Neural cell (in vitro differentiated cells): ENCODE data around the gene PADI2. TPM values are rescaled to one million over a fixed set of nuclear protein-coding genes. Genes with fewer than 3 reads are reported as not detected.

Experiments
- H2AFZ ChIP-seq: fragments of 200-600, 300-800 bp; sonication (generic), shearing (Covaris generic); 2 replicates; pipeline ENCODE4 v1.6.0; 2014; ENCODE audit warnings: low read depth, mild to moderate bottlenecking, antibody characterized with exemption, low read length, moderate library complexity
- H3F3A ChIP-seq: fragments of 200-600 bp; shearing (Covaris generic); 2 replicates; pipeline ENCODE4 v1.6.1; 2016; ENCODE audit warnings: mild to moderate bottlenecking, moderate library complexity, mixed read lengths, antibody characterized with exemption, low read length; ENCODE audit not compliant: insufficient read depth, poor library complexity, severe bottlenecking
- H3K27ac ChIP-seq: fragments of 200-600, 300-800 bp; sonication (generic), shearing (Covaris generic); 2 replicates; pipeline ENCODE4 v1.5.1; 2014; ENCODE audit warnings: mild to moderate bottlenecking, low read length, moderate library complexity
- H3K27me3 ChIP-seq: fragments of 300-800, 200-600 bp; sonication (generic), shearing (Covaris generic); 2 replicates; pipeline ENCODE4 v1.6.0; 2014; ENCODE audit warnings: mild to moderate bottlenecking, low read depth, low read length, moderate library complexity; ENCODE audit not compliant: insufficient read depth
- H3K36me3 ChIP-seq: fragments of 300-800, 200-600 bp; sonication (generic), shearing (Covaris generic); 2 replicates; pipeline ENCODE4 v1.5.1; 2014; ENCODE audit warnings: mild to moderate bottlenecking, antibody characterized with exemption, low read length, moderate library complexity; ENCODE audit not compliant: insufficient read depth
- H3K4me2 ChIP-seq: fragments of 300-800, 200-600 bp; sonication (generic), shearing (Covaris generic); 2 replicates; pipeline ENCODE4 v1.6.0; 2014; ENCODE audit warnings: mild to moderate bottlenecking, low read length
- H3K4me3 ChIP-seq: fragments of 300-800, 200-600 bp; sonication (generic), shearing (Covaris generic); 2 replicates; pipeline ENCODE4 v1.5.1; 2014; ENCODE audit warnings: mild to moderate bottlenecking, low read length, moderate library complexity
- H3K79me2 ChIP-seq: fragments of 200-600 bp; shearing (Covaris generic); replicated peaks from 2 replicates; pipeline ENCODE4 v1.6.0; 2014; ENCODE audit warnings: mild to moderate bottlenecking, low read length, moderate library complexity; ENCODE audit not compliant: insufficient read depth
- H3K9ac ChIP-seq: fragments of 300-800, 200-600 bp; sonication (generic), shearing (Covaris generic); 2 replicates; pipeline ENCODE4 v1.6.1; 2016; ENCODE audit warnings: mild to moderate bottlenecking, low read length, mixed read lengths
- H3K9me2 ChIP-seq: fragments of 200-600 bp; shearing (Covaris generic); 2 replicates; pipeline ENCODE4 v1.6.1; 2016; ENCODE audit warnings: mild to moderate bottlenecking, low read length, mixed read lengths; ENCODE audit not compliant: insufficient read depth
- H3K9me3 ChIP-seq: fragments of 200-600, 300-800 bp; sonication (generic), shearing (Covaris generic); 2 replicates; pipeline ENCODE4 v1.6.1; 2016; ENCODE audit warnings: mild to moderate bottlenecking, mixed run types, low read length, moderate library complexity, mixed read lengths
- H4K20me1 ChIP-seq: fragments of 200-600 bp; shearing (Covaris generic); 2 replicates; pipeline ENCODE4 v1.6.1; 2016; ENCODE audit warnings: mild to moderate bottlenecking, mixed run types; ENCODE audit not compliant: insufficient read depth
- CTCF ChIP-seq: fragments of 450-650 bp; IDR thresholded peaks from 2 replicates; pipeline ENCODE4 v1.5.1; 2014; ENCODE audit warnings: antibody characterized with exemption, mild to moderate bottlenecking, moderate library complexity; ENCODE audit not compliant: poor library complexity, severe bottlenecking
- EP300 ChIP-seq: fragments of 450-650 bp; conservative IDR thresholded peaks from 2 replicates; pipeline ENCODE4 v1.6.1; 2014; ENCODE audit warnings: antibody characterized with exemption, mild to moderate bottlenecking, moderate library complexity; ENCODE audit not compliant: poor library complexity, severe bottlenecking
- EZH2 ChIP-seq: fragments of 200-600, 300-800 bp; shearing (Covaris generic), sonication (generic); IDR thresholded peaks from 2 replicates; pipeline ENCODE4 v1.6.1; 2014; ENCODE audit warnings: antibody characterized with exemption, low read length, borderline replicate concordance, mild to moderate bottlenecking; ENCODE audit not compliant: insufficient read depth, poor library complexity, severe bottlenecking
- MXI1 ChIP-seq: fragments of 450-650 bp; conservative IDR thresholded peaks from 2 replicates; pipeline ENCODE4 v1.6.1; 2014; ENCODE audit warnings: antibody characterized with exemption, mild to moderate bottlenecking; ENCODE audit not compliant: poor library complexity, severe bottlenecking
- POLR2AphosphoS5 ChIP-seq: IDR thresholded peaks from 2 replicates; pipeline ENCODE4 v1.6.1; 2012
- RAD21 ChIP-seq: fragments of 450-650 bp; conservative IDR thresholded peaks from 2 replicates; pipeline ENCODE4 v1.6.1; 2014; ENCODE audit warnings: antibody characterized with exemption, mild to moderate bottlenecking, moderate library complexity
- REST ChIP-seq: IDR thresholded peaks from 2 replicates; pipeline ENCODE4 v1.6.1; 2012; ENCODE audit warnings: borderline replicate concordance
- SMC3 ChIP-seq: fragments of 450-650 bp; conservative IDR thresholded peaks from 2 replicates; pipeline ENCODE4 v1.6.1; 2014; ENCODE audit warnings: antibody characterized with exemption, mild to moderate bottlenecking, moderate library complexity; ENCODE audit not compliant: poor library complexity
- TAF1 ChIP-seq: IDR thresholded peaks from 2 replicates; pipeline ENCODE4 v1.6.1; 2012; ENCODE audit warnings: low read depth
- polyA plus RNA-seq: library from polyadenylated mRNA; depleted of rRNA; stranded (reverse); fragments of >200 nt; gene quantifications from 2 replicates; pipeline ENCODE4 v1.2.3, GENCODE V29; 2014

The PADI2 gene
- polyA plus RNA-seq, 1 donor from 2014 or later = 1.6 TPM

GRCh38 chr1:17101261-17101660, 18.0 kb downstream of the PADI2 start:
- Histone ChIP-seq H3K9me2 (no peaks in the 10 kb centered on the region), H3K9me3 (no peaks in the 10 kb centered on the region), H3K4me3 (no peak overlapping the region), H2AFZ (no peak overlapping the region), H3K27ac (no peak overlapping the region), H3K9ac (no peak overlapping the region), H3K27me3 (no peaks in the 10 kb centered on the region), H3F3A (no peaks in the 10 kb centered on the region), H4K20me1 (no peaks in the 10 kb centered on the region), H3K4me2 (no peak overlapping the region), H3K36me3 (no peaks in the 10 kb centered on the region), H3K79me2 (no peaks in the 10 kb centered on the region)
- TF ChIP-seq SMC3 = no peak
- no peak for TF ChIP-seq RAD21
- no peak for TF ChIP-seq EZH2
- no peak for TF ChIP-seq POLR2AphosphoS5
- no peak for TF ChIP-seq CTCF
- no peak for TF ChIP-seq REST
- no peak for TF ChIP-seq TAF1
- no peak for TF ChIP-seq MXI1
- no peak for TF ChIP-seq EP300

- Histone ChIP-seq H3K79me2 (no peaks in the 10 kb centered on the region), H4K20me1 (no peaks in the 10 kb centered on the region), H2AFZ (no peak overlapping the region), H3K9ac (no peak overlapping the region), H3K27ac (no peak overlapping the region), H3K9me3 (no peaks in the 10 kb centered on the region), H3K4me2 (no peak overlapping the region), H3K36me3 (no peaks in the 10 kb centered on the region), H3K27me3 (no peaks in the 10 kb centered on the region), H3K4me3 (no peak overlapping the region), H3F3A (no peaks in the 10 kb centered on the region), H3K9me2 (no peaks in the 10 kb centered on the region)
- no peak for TF ChIP-seq REST
- no peak for TF ChIP-seq EZH2
- TF ChIP-seq RAD21 = no peak
- TF ChIP-seq EP300 = no peak
- no peak for TF ChIP-seq CTCF
- TF ChIP-seq TAF1 = no peak
- TF ChIP-seq SMC3 = no peak
- TF ChIP-seq POLR2AphosphoS5 = no peak
- no peak for TF ChIP-seq MXI1
Observed at GRCh38 chr1:17099616-17100340, 19.5 kb downstream of the PADI2 start.
